Measurements from ENCODE around the gene HMCES.

The HMCES gene

GRCh38 chr3:129278439-129278965, at the start of gene HMCES:
Gene HMCES, plus strand, starts transcription at chr3:129278870. Its CDS starts 863 bp downstream, at chr3:129279733.
- DNase-seq (ENCODE audit: low read depth), result peak; percentile 91

- DNase-seq (ENCODE audit: low read depth), result no peak
Observed at GRCh38 chr3:129228891-129229585, 49.6 kb upstream of the HMCES start.

- no peak for DNase-seq (ENCODE audit: low read depth)
Observed at GRCh38 chr3:129230311-129231019, 48.2 kb upstream of the HMCES start.

GRCh38 chr3:129231331-129232119, 47.1 kb upstream of the HMCES start:
- no peak for DNase-seq (ENCODE audit: low read depth)

- no peak for DNase-seq (ENCODE audit: low read depth)
Observed at GRCh38 chr3:129233538-129233937, 45.1 kb upstream of the HMCES start.

- DNase-seq (ENCODE audit: low read depth), result no peak
Observed at GRCh38 chr3:129234441-129234840, 44.2 kb upstream of the HMCES start.

- DNase-seq (ENCODE audit: low read depth), result no peak
Observed at GRCh38 chr3:129235344-129235917, 43.2 kb upstream of the HMCES start.

- no peak for DNase-seq (ENCODE audit: low read depth)
Observed at GRCh38 chr3:129238945-129239705, 39.5 kb upstream of the HMCES start.

- DNase-seq (ENCODE audit: low read depth), result no peak
Observed at GRCh38 chr3:129239991-129240390, 38.7 kb upstream of the HMCES start.

- no peak for DNase-seq (ENCODE audit: low read depth)
Observed at GRCh38 chr3:129240436-129240835, 38.2 kb upstream of the HMCES start.

- no peak for DNase-seq (ENCODE audit: low read depth)
Observed at GRCh38 chr3:129245141-129245540, 33.5 kb upstream of the HMCES start.

GRCh38 chr3:129245641-129246306, 32.9 kb upstream of the HMCES start:
- DNase-seq (ENCODE audit: low read depth), result peak; percentile 47

GRCh38 chr3:129246636-129247035, 32.0 kb upstream of the HMCES start:
- DNase-seq (ENCODE audit: low read depth), result no peak

GRCh38 chr3:129248286-129248979, 30.2 kb upstream of the HMCES start:
- no peak for DNase-seq (ENCODE audit: low read depth)

GRCh38 chr3:129249284-129250065, 29.2 kb upstream of the HMCES start, which contains the start of gene COPG1:
Gene COPG1, plus strand, starts transcription at chr3:129249606. Its CDS starts 104 bp downstream, at chr3:129249710.
- DNase-seq (ENCODE audit: low read depth), result peak; percentile 78

- DNase-seq (ENCODE audit: low read depth), result no peak
Observed at GRCh38 chr3:129252748-129253147, 25.9 kb upstream of the HMCES start.

GRCh38 chr3:129254536-129255230, 24.0 kb upstream of the HMCES start:
- DNase-seq (ENCODE audit: low read depth), result no peak

GRCh38 chr3:129256270-129256669, 22.4 kb upstream of the HMCES start:
- no peak for DNase-seq (ENCODE audit: low read depth)

GRCh38 chr3:129257609-129258008, 21.1 kb upstream of the HMCES start:
- no peak for DNase-seq (ENCODE audit: low read depth)
